DND-41 (cell line): ENCODE results near the gene TMED5.

ENCODE experiments used
- ATAC-seq: fragments of 200-7000 bp; cut with Tn5 transposase; 3 replicates; pipeline ENCODE4 v1.9.1; 2021; ENCODE audit warnings: low read depth; ENCODE audit not compliant: insufficient read depth
- DNase-seq: peaks from one replicate; pipeline ENCODE4 v3.0.0-alpha.2; 2020
- H2AFZ ChIP-seq: 2 replicates; pipeline ENCODE4 v1.6.0; 2012; ENCODE audit warnings: low read depth, low read length
- H3K27ac ChIP-seq: 2 replicates; pipeline ENCODE4 v1.5.1; 2012; ENCODE audit warnings: low read length, inconsistent platforms
- H3K27me3 ChIP-seq: fragments of 200-600 bp; sonication (generic); 2 replicates; pipeline ENCODE4 v1.6.0; 2012; ENCODE audit warnings: low read length, mild to moderate bottlenecking, inconsistent platforms; ENCODE audit not compliant: insufficient read depth, poor library complexity
- H3K36me3 ChIP-seq: 2 replicates; pipeline ENCODE4 v1.5.1; 2012; ENCODE audit warnings: low read length, inconsistent platforms; ENCODE audit not compliant: insufficient read depth
- H3K4me1 ChIP-seq: 2 replicates; pipeline ENCODE4 v1.5.1; 2012; ENCODE audit warnings: mild to moderate bottlenecking, low read length; ENCODE audit not compliant: insufficient read depth
- H3K4me2 ChIP-seq: 2 replicates; pipeline ENCODE4 v1.6.0; 2012; ENCODE audit warnings: mild to moderate bottlenecking, moderate library complexity, low read length, inconsistent platforms; ENCODE audit not compliant: insufficient read depth
- H3K4me3 ChIP-seq, 2 experiments: fragments of 200-600 bp in 1 of 2; shearing (Covaris generic) in 1 of 2; 2 replicates each; pipeline ENCODE4 v1.5.1; 2012 to 2016; ENCODE audit warnings: inconsistent platforms in 2 of 2, low read length in 2 of 2, mild to moderate bottlenecking in 2 of 2, low read depth in 1 of 2, moderate library complexity in 1 of 2
- H3K79me2 ChIP-seq: 2 replicates; pipeline ENCODE4 v1.6.0; 2012; ENCODE audit warnings: low read length, inconsistent platforms; ENCODE audit not compliant: insufficient read depth
- H3K9ac ChIP-seq: 2 replicates; pipeline ENCODE4 v1.6.0; 2012; ENCODE audit warnings: low read depth, mild to moderate bottlenecking, inconsistent platforms, low read length, moderate library complexity
- H3K9me3 ChIP-seq: 2 replicates; pipeline ENCODE4 v1.5.1; 2012; ENCODE audit warnings: low read length, moderate library complexity, mild to moderate bottlenecking, inconsistent platforms; ENCODE audit not compliant: insufficient read depth, severe bottlenecking
- H4K20me1 ChIP-seq: 2 replicates; pipeline ENCODE4 v1.6.0; 2012; ENCODE audit warnings: low read length; ENCODE audit not compliant: insufficient read depth
- CTCF ChIP-seq: IDR thresholded peaks from 2 replicates; pipeline ENCODE4 v1.5.1; 2012; ENCODE audit warnings: borderline replicate concordance, low read length, moderate library complexity, mild to moderate bottlenecking; ENCODE audit not compliant: poor library complexity, severe bottlenecking; ENCODE audit errors: extremely low read depth
- EZH2 ChIP-seq: IDR thresholded peaks from 3 replicates; pipeline ENCODE4 v1.6.1; 2012; ENCODE audit warnings: borderline replicate concordance, low read depth, mild to moderate bottlenecking, moderate library complexity, low read length, inconsistent platforms; ENCODE audit not compliant: severe bottlenecking

The TMED5 gene

GRCh38 chr1:93109578-93109977 lies 70.6 kb downstream of the TMED5 start:
- H2AFZ ChIP-seq = no peak overlapping the region
- peaks cover 99% of the 10 kb centered on the region for H3K79me2 ChIP-seq
- H3K36me3 ChIP-seq = peaks cover 97% of the 10 kb centered on the region
- peaks cover 4% of the 10 kb centered on the region; the same call in 1 of the 2 replicates for H3K4me1 ChIP-seq
- no peak for DNase-seq
- TF ChIP-seq CTCF (no peak), EZH2 (no peak)
- no peak for ATAC-seq
- H3K27ac ChIP-seq = no peak overlapping the region
- no peak overlapping the region for H3K9ac ChIP-seq
- peaks cover 87% of the 10 kb centered on the region for H4K20me1 ChIP-seq
- no peak overlapping the region for H3K4me2 ChIP-seq
- H3K9me3 ChIP-seq = no peaks in the 10 kb centered on the region
- H3K4me3 ChIP-seq = no peak overlapping the region
- no peaks in the 10 kb centered on the region for H3K27me3 ChIP-seq

- Histone ChIP-seq H3K79me2 (peaks cover 99% of the 10 kb centered on the region), H3K9me3 (no peaks in the 10 kb centered on the region), H3K27me3 (no peaks in the 10 kb centered on the region), H3K27ac (no peak overlapping the region), H3K36me3 (peaks cover 96% of the 10 kb centered on the region), H2AFZ (no peak overlapping the region), H3K9ac (no peak overlapping the region), H3K4me1 (peaks cover 4% of the 10 kb centered on the region; the same call in 1 of the 2 replicates), H4K20me1 (peaks cover 85% of the 10 kb centered on the region), H3K4me2 (no peak overlapping the region), H3K4me3 (no peak overlapping the region)
- DNase-seq = no peak
- TF ChIP-seq EZH2 (no peak), CTCF (no peak)
- no peak for ATAC-seq
These were observed 71.9 kb downstream of the TMED5 start for GRCh38 chr1:93108335-93108734.

- Histone ChIP-seq H4K20me1 (peaks cover 82% of the 10 kb centered on the region), H3K4me1 (peaks cover 4% of the 10 kb centered on the region; the same call in 1 of the 2 replicates), H3K9ac (no peak overlapping the region), H3K4me2 (no peak overlapping the region), H3K27ac (no peak overlapping the region), H2AFZ (no peak overlapping the region), H3K36me3 (peaks cover 88% of the 10 kb centered on the region), H3K79me2 (peaks cover 99% of the 10 kb centered on the region), H3K9me3 (no peaks in the 10 kb centered on the region), H3K4me3 (no peak overlapping the region), H3K27me3 (no peaks in the 10 kb centered on the region)
- TF ChIP-seq EZH2 (no peak), CTCF (no peak)
- DNase-seq (no peak), ATAC-seq (no peak)
These were observed 72.8 kb downstream of the TMED5 start for GRCh38 chr1:93107395-93107794.

GRCh38 chr1:93106226-93106625 lies 74.0 kb downstream of the TMED5 start:
- H3K9ac ChIP-seq = no peak overlapping the region
- H4K20me1 ChIP-seq = peaks cover 83% of the 10 kb centered on the region
- ATAC-seq = no peak
- H3K79me2 ChIP-seq = peaks cover 99% of the 10 kb centered on the region
- H3K9me3 ChIP-seq = no peaks in the 10 kb centered on the region
- H3K4me1 ChIP-seq = peaks cover 4% of the 10 kb centered on the region; the same call in 1 of the 2 replicates
- no peak overlapping the region for H3K4me2 ChIP-seq
- H3K27ac ChIP-seq = no peak overlapping the region
- no peak overlapping the region for H2AFZ ChIP-seq
- no peak overlapping the region for H3K4me3 ChIP-seq
- no peak for TF ChIP-seq CTCF
- no peak for TF ChIP-seq EZH2
- no peak for DNase-seq
- H3K36me3 ChIP-seq = peaks cover 87% of the 10 kb centered on the region
- H3K27me3 ChIP-seq = no peaks in the 10 kb centered on the region
